HCT116 (cell line): ENCODE data around the gene ABCA9. TPM values are rescaled to one million over a fixed set of nuclear protein-coding genes. Genes with fewer than 3 reads are reported as not detected.

Experiments
- ATAC-seq: fragments of 200-7000 bp; cut with Tn5 transposase; 2 replicates; pipeline ENCODE4 v1.9.1; 2020; ENCODE audit warnings: mild to moderate bottlenecking, moderate library complexity
- BruUV-seq: library from RNA; stranded (reverse); fragments of 400-500 nt; replicated peaks from 2 replicates; lab custom pipeline; 2021; lab: Mats Ljungman, UMichigan
- CTCF ChIA-PET: fragments of 300-600 bp; sonication (Branson Sonifier 250); formaldehyde crosslinking; loops from one replicate; lab custom pipeline; 2021; ENCODE audit warnings: antibody characterized with exemption; lab: Charles Lee
- POLR2A ChIA-PET: fragments of 300-600, 350-600 bp; sonication (Branson Sonifier 250); formaldehyde crosslinking; loops from one replicate; lab custom pipeline; 2021; ENCODE audit warnings: antibody characterized with exemption; lab: Charles Lee
- RAD21 ChIA-PET, 2 experiments: fragments of 300-600 bp; sonication (Branson Sonifier 250); formaldehyde crosslinking; loops; one replicate each; lab custom pipeline; 2023; ENCODE audit warnings: low total read pairs in 2 of 2; ENCODE audit not compliant: uncharacterized antibody in 2 of 2, unreplicated experiment in 2 of 2, low non-redundant PET in 1 of 2; lab: Charles Lee
- DNase-seq: peaks from one replicate; pipeline ENCODE4 v3.0.0-alpha.2; 2010; ENCODE audit warnings: low read depth, low spot score
- H2AFZ ChIP-seq: fragments of 200-600 bp; shearing (Covaris generic), sonication (generic); 2 replicates; pipeline ENCODE4 v1.6.1; 2017; ENCODE audit warnings: low read depth, mixed run types, mixed read lengths, antibody characterized with exemption, low read length; ENCODE audit not compliant: poor library complexity, severe bottlenecking
- H3K27ac ChIP-seq: 2 replicates; pipeline ENCODE4 v1.5.1; 2012; ENCODE audit warnings: low read depth, low read length
- H3K27me3 ChIP-seq: fragments of 200-600 bp; sonication (generic); 2 replicates; pipeline ENCODE4 v1.6.1; 2016; ENCODE audit warnings: mixed run types, low read length, mixed read lengths; ENCODE audit not compliant: insufficient read depth
- H3K36me3 ChIP-seq, 2 experiments: fragments of 200-500 bp in 1 of 2; fragments of 200-600 bp in 1 of 2; sonication (Bioruptor generic) in 1 of 2; sonication (generic) in 1 of 2; 2 replicates each; pipeline versions ENCODE4 v1.5.1 to v1.6.1; 2014 to 2016; ENCODE audit warnings: low read length in 2 of 2, inconsistent platforms in 1 of 2, mixed read lengths in 1 of 2, mixed run types in 1 of 2; ENCODE audit not compliant: insufficient read depth in 2 of 2, control insufficient read depth in 1 of 2
- H3K4me1 ChIP-seq, 2 experiments: fragments of 200-600 bp in 1 of 2; sonication (generic) in 1 of 2; 2 replicates each; pipeline versions ENCODE4 v1.5.1 to v1.6.1; 2012 to 2017; ENCODE audit warnings: low read length in 2 of 2, inconsistent platforms in 1 of 2, mild to moderate bottlenecking in 1 of 2, mixed read lengths in 1 of 2, mixed run types in 1 of 2, moderate library complexity in 1 of 2; ENCODE audit not compliant: insufficient read depth in 2 of 2, control insufficient read depth in 1 of 2
- H3K4me2 ChIP-seq: fragments of 200-600 bp; sonication (generic); 2 replicates; pipeline ENCODE4 v1.6.1; 2017; ENCODE audit warnings: mixed run types, low read length, mixed read lengths
- H3K4me3 ChIP-seq, 2 experiments: fragments of 200-600 bp in 1 of 2; sonication (generic) in 1 of 2; replicated peaks in 1 of 2; 2 replicates each; pipeline ENCODE4 v1.5.1; 2011 to 2016; ENCODE audit warnings: low read length in 2 of 2, control low read depth in 1 of 2, low read depth in 1 of 2, mild to moderate bottlenecking in 1 of 2, mixed read lengths in 1 of 2, mixed run types in 1 of 2
- H3K79me2 ChIP-seq: fragments of 200-600 bp; sonication (generic); 2 replicates; pipeline ENCODE4 v1.6.1; 2017; ENCODE audit warnings: mild to moderate bottlenecking, mixed run types, low read length, moderate library complexity, mixed read lengths; ENCODE audit not compliant: insufficient read depth
- H3K9ac ChIP-seq: fragments of 200-600 bp; sonication (generic); 2 replicates; pipeline ENCODE4 v1.6.1; 2016; ENCODE audit warnings: low read length, mixed read lengths
- H3K9me2 ChIP-seq: fragments of 200-600 bp; sonication (generic), shearing (Covaris generic); 2 replicates; pipeline ENCODE4 v1.6.1; 2017; ENCODE audit warnings: mixed run types, mild to moderate bottlenecking, moderate library complexity; ENCODE audit not compliant: insufficient read depth
- H3K9me3 ChIP-seq, 2 experiments: fragments of 200-500 bp in 1 of 2; fragments of 200-600 bp in 1 of 2; sonication (Bioruptor generic) in 1 of 2; sonication (generic) in 1 of 2; 2 replicates each; pipeline ENCODE4 v1.6.1; 2014 to 2017; ENCODE audit warnings: low read length in 2 of 2, mixed read lengths in 2 of 2, inconsistent platforms in 1 of 2, low read depth in 1 of 2, mild to moderate bottlenecking in 1 of 2, mixed run types in 1 of 2, moderate library complexity in 1 of 2; ENCODE audit not compliant: control insufficient read depth in 1 of 2, insufficient read depth in 1 of 2
- H4K20me1 ChIP-seq: fragments of 200-600 bp; sonication (generic), shearing (Covaris generic); 2 replicates; pipeline ENCODE4 v1.6.1; 2017; ENCODE audit warnings: mixed run types, mild to moderate bottlenecking, moderate library complexity; ENCODE audit not compliant: insufficient read depth
- CTCF ChIP-seq, 3 experiments: fragments of 200-600 bp in 1 of 3; sonication (generic) in 1 of 3; IDR thresholded peaks in 2 of 3; conservative IDR thresholded peaks in 1 of 3; 2 replicates each; pipeline ENCODE4 v1.5.1; 2012 to 2017; ENCODE audit warnings: low read depth in 2 of 3, low read length in 2 of 3, antibody characterized with exemption in 1 of 3, borderline replicate concordance in 1 of 3, control low read depth in 1 of 3, mild to moderate bottlenecking in 1 of 3, mixed read lengths in 1 of 3, mixed run types in 1 of 3, moderate library complexity in 1 of 3; ENCODE audit not compliant: insufficient read depth in 1 of 3
- EZH2 ChIP-seq: fragments of 200-600 bp; sonication (generic); IDR thresholded peaks from 2 replicates; pipeline ENCODE4 v1.6.1; 2017; ENCODE audit warnings: antibody characterized with exemption, mixed run types
- POLR2A ChIP-seq: IDR thresholded peaks from 2 replicates; pipeline ENCODE4 v1.7.0; 2011; ENCODE audit warnings: borderline replicate concordance; ENCODE audit not compliant: insufficient read depth, insufficient read length; ENCODE audit errors: extremely low read depth
- RAD21 ChIP-seq: IDR thresholded peaks from 2 replicates; pipeline ENCODE4 v1.6.1; 2012; ENCODE audit warnings: low read depth, mild to moderate bottlenecking
- SP1 ChIP-seq: IDR thresholded peaks from 2 replicates; pipeline ENCODE4 v1.6.1; 2012; ENCODE audit warnings: low read depth
- ZBTB33 ChIP-seq: IDR thresholded peaks from 2 replicates; pipeline ENCODE4 v1.6.1; 2011; ENCODE audit warnings: mild to moderate bottlenecking, low read length, moderate library complexity; ENCODE audit not compliant: insufficient replicate concordance; ENCODE audit errors: extremely low read depth
- intact Hi-C: fragments of 100-400 bp; cut with micrococcal nuclease; formaldehyde crosslinking; loops from 2 replicates; pipeline ENCODE4 v1.10.0; 2022
- total RNA-seq: library from RNA; stranded (reverse); gene quantifications from one replicate; pipeline ENCODE4 v1.2.1, GENCODE V29; 2021; ENCODE audit not compliant: unreplicated experiment

ABCA9 gene
- total RNA-seq, 1 experiment from 2014 or later = not detected

GRCh38 chr17:68972119-68972704, 88.5 kb downstream of the ABCA9 start:
- intact Hi-C loops = loop anchor here (1.0 to 5.0 kb wide), 4 partner anchors 65 to 263 kb away; no protein-coding TSS in a partner anchor
- Histone ChIP-seq H3K27me3 (no peaks in the 10 kb centered on the region), H2AFZ (peak overlapping the region; percentile 69)
- TF ChIP-seq CTCF (IDR thresholded peaks at IDR 0.05 in 2 of 3, conservative IDR thresholded peaks at IDR 0.05 in 1 of 3; ENCODE audit: borderline replicate concordance in 1 of 3, insufficient read depth in 1 of 3, low read depth in 2 of 3, low read length in 2 of 3) (peak; percentile 77 to 92 (median 80)), POLR2A (no peak), RAD21 (peak; percentile 90)
- TF ChIP-seq, all 23 proteins: peak for 2
- ChIA-PET CTCF (interaction anchor here (3.4 kb wide), 1 partner anchor 200 kb away, joined by 9 read pairs; no protein-coding TSS in a partner anchor), POLR2A (no interaction called here), RAD21 (no interaction called here)
- Histone ChIP-seq H3K4me1 (no peaks in the 10 kb centered on the region), H3K9me3 (no peaks in the 10 kb centered on the region), H3K4me2 (no peak overlapping the region), H3K9me2 (no peaks in the 10 kb centered on the region), H3K27ac (no peak overlapping the region), H4K20me1 (no peaks in the 10 kb centered on the region), H3K9ac (no peak overlapping the region), H3K36me3 (no peaks in the 10 kb centered on the region), H3K4me3 (no peak overlapping the region), H3K79me2 (no peaks in the 10 kb centered on the region)
- DNase-seq (peak; percentile 15), ATAC-seq (peak; percentile 70)
- no TSS peak for BruUV-seq

- TF ChIP-seq RAD21 (no peak), EZH2 (no peak), ZBTB33 (no peak), SP1 (no peak)
- Histone ChIP-seq H4K20me1 (no peaks in the 10 kb centered on the region), H3K27me3 (no peaks in the 10 kb centered on the region), H3K9me2 (no peaks in the 10 kb centered on the region), H2AFZ (no peak overlapping the region), H3K79me2 (no peaks in the 10 kb centered on the region), H3K27ac (no peak overlapping the region), H3K9me3 (no peaks in the 10 kb centered on the region), H3K4me2 (no peak overlapping the region), H3K4me3 (no peak overlapping the region), H3K9ac (no peak overlapping the region), H3K36me3 (no peaks in the 10 kb centered on the region), H3K4me1 (no peaks in the 10 kb centered on the region)
- ChIA-PET CTCF (interaction anchor here (3.0 to 3.4 kb wide), 2 partner anchors 193 to 197 kb away, joined by 9 to 12 read pairs; no protein-coding TSS in a partner anchor), RAD21 (no interaction called here), POLR2A (no interaction called here)
- ATAC-seq = no peak
- no TSS peak for BruUV-seq
- no peak for DNase-seq
- intact Hi-C loops = no loop called here
Observed at GRCh38 chr17:68969101-68969500, 91.6 kb downstream of the ABCA9 start.
